ENCODE data around the gene FSTL4. TPM values are rescaled to one million over a fixed set of nuclear protein-coding genes. Genes with fewer than 3 reads are reported as not detected.

FSTL4 gene
- total RNA-seq, 1 experiment from 2014 or later = not detected

- H3K4me3 ChIP-seq (ENCODE audit: low read length) = no peak overlapping the region
- no peak overlapping the region for H3K27ac ChIP-seq (ENCODE audit: low read length)
- H3K9me3 ChIP-seq (ENCODE audit: low read length) = no peaks in the 10 kb centered on the region
- no peak overlapping the region for H2AFZ ChIP-seq (ENCODE audit: low read length)
- H3K27me3 ChIP-seq (ENCODE audit: low read length) = no peaks in the 10 kb centered on the region
- H3K9me2 ChIP-seq (replicated peaks; ENCODE audit: insufficient read depth, low read length) = no peaks in the 10 kb centered on the region
- DNase-seq = no peak
- no peaks in the 10 kb centered on the region for H3K36me3 ChIP-seq (ENCODE audit: insufficient read depth, low read length)
- no peak overlapping the region for H3K9ac ChIP-seq (ENCODE audit: low read length)
- H3K4me1 ChIP-seq (ENCODE audit: low read length) = no peaks in the 10 kb centered on the region
- no peak overlapping the region for H3K4me2 ChIP-seq (ENCODE audit: low read depth, low read length, poor library complexity, severe bottlenecking)
- no peaks in the 10 kb centered on the region for H4K20me1 ChIP-seq (ENCODE audit: insufficient read depth, low read depth, low read length)
- H3K79me2 ChIP-seq (ENCODE audit: low read length) = no peaks in the 10 kb centered on the region
These were observed 225.2 kb downstream of the FSTL4 start for GRCh38 chr5:133387091-133387490.

- H3K9me3 ChIP-seq (ENCODE audit: low read length) = no peaks in the 10 kb centered on the region
- no peak overlapping the region for H3K9ac ChIP-seq (ENCODE audit: low read length)
- DNase-seq = no peak
- no peaks in the 10 kb centered on the region for H3K27me3 ChIP-seq (ENCODE audit: low read length)
- H3K9me2 ChIP-seq (replicated peaks; ENCODE audit: insufficient read depth, low read length) = no peaks in the 10 kb centered on the region
- no peaks in the 10 kb centered on the region for H3K36me3 ChIP-seq (ENCODE audit: insufficient read depth, low read length)
- H3K27ac ChIP-seq (ENCODE audit: low read length) = no peak overlapping the region
- H2AFZ ChIP-seq (ENCODE audit: low read length) = no peak overlapping the region
- H3K4me2 ChIP-seq (ENCODE audit: low read depth, low read length, poor library complexity, severe bottlenecking) = no peak overlapping the region
- H4K20me1 ChIP-seq (ENCODE audit: insufficient read depth, low read depth, low read length) = no peaks in the 10 kb centered on the region
- no peaks in the 10 kb centered on the region for H3K79me2 ChIP-seq (ENCODE audit: low read length)
- no peak overlapping the region for H3K4me3 ChIP-seq (ENCODE audit: low read length)
- no peaks in the 10 kb centered on the region for H3K4me1 ChIP-seq (ENCODE audit: low read length)
These were observed 225.7 kb downstream of the FSTL4 start for GRCh38 chr5:133386662-133387061.

- DNase-seq = no peak
- Histone ChIP-seq H3K9ac (ENCODE audit: low read length) (no peak overlapping the region), H3K36me3 (ENCODE audit: insufficient read depth, low read length) (no peaks in the 10 kb centered on the region), H3K9me2 (replicated peaks; ENCODE audit: insufficient read depth, low read length) (no peaks in the 10 kb centered on the region), H3K4me3 (ENCODE audit: low read length) (no peak overlapping the region), H2AFZ (ENCODE audit: low read length) (no peak overlapping the region), H3K9me3 (ENCODE audit: low read length) (no peaks in the 10 kb centered on the region), H3K4me2 (ENCODE audit: low read depth, low read length, poor library complexity, severe bottlenecking) (no peak overlapping the region), H3K27ac (ENCODE audit: low read length) (no peak overlapping the region), H3K4me1 (ENCODE audit: low read length) (no peaks in the 10 kb centered on the region), H3K79me2 (ENCODE audit: low read length) (no peaks in the 10 kb centered on the region), H4K20me1 (ENCODE audit: insufficient read depth, low read depth, low read length) (no peaks in the 10 kb centered on the region), H3K27me3 (ENCODE audit: low read length) (no peaks in the 10 kb centered on the region)
These were observed 227.0 kb downstream of the FSTL4 start for GRCh38 chr5:133385346-133385745.

GRCh38 chr5:133384903-133385302 lies 227.4 kb downstream of the FSTL4 start:
- H3K36me3 ChIP-seq (ENCODE audit: insufficient read depth, low read length) = no peaks in the 10 kb centered on the region
- H3K4me2 ChIP-seq (ENCODE audit: low read depth, low read length, poor library complexity, severe bottlenecking) = no peak overlapping the region
- no peak overlapping the region for H3K27ac ChIP-seq (ENCODE audit: low read length)
- H3K9me2 ChIP-seq (replicated peaks; ENCODE audit: insufficient read depth, low read length) = no peaks in the 10 kb centered on the region
- H3K4me3 ChIP-seq (ENCODE audit: low read length) = no peak overlapping the region
- H3K9ac ChIP-seq (ENCODE audit: low read length) = no peak overlapping the region
- no peak for DNase-seq
- no peaks in the 10 kb centered on the region for H4K20me1 ChIP-seq (ENCODE audit: insufficient read depth, low read depth, low read length)
- H2AFZ ChIP-seq (ENCODE audit: low read length) = no peak overlapping the region
- H3K27me3 ChIP-seq (ENCODE audit: low read length) = no peaks in the 10 kb centered on the region
- H3K9me3 ChIP-seq (ENCODE audit: low read length) = no peaks in the 10 kb centered on the region
- no peaks in the 10 kb centered on the region for H3K4me1 ChIP-seq (ENCODE audit: low read length)
- H3K79me2 ChIP-seq (ENCODE audit: low read length) = no peaks in the 10 kb centered on the region

GRCh38 chr5:133384120-133384855 lies 228.1 kb downstream of the FSTL4 start:
- Histone ChIP-seq H3K9me3 (ENCODE audit: low read length) (no peaks in the 10 kb centered on the region), H3K4me3 (ENCODE audit: low read length) (no peak overlapping the region), H3K9ac (ENCODE audit: low read length) (no peak overlapping the region), H3K27ac (ENCODE audit: low read length) (no peak overlapping the region), H3K4me2 (ENCODE audit: low read depth, low read length, poor library complexity, severe bottlenecking) (no peak overlapping the region), H3K36me3 (ENCODE audit: insufficient read depth, low read length) (no peaks in the 10 kb centered on the region), H4K20me1 (ENCODE audit: insufficient read depth, low read depth, low read length) (no peaks in the 10 kb centered on the region), H3K27me3 (ENCODE audit: low read length) (no peaks in the 10 kb centered on the region), H3K9me2 (replicated peaks; ENCODE audit: insufficient read depth, low read length) (no peaks in the 10 kb centered on the region), H3K79me2 (ENCODE audit: low read length) (no peaks in the 10 kb centered on the region), H3K4me1 (ENCODE audit: low read length) (no peaks in the 10 kb centered on the region), H2AFZ (ENCODE audit: low read length) (no peak overlapping the region)
- no peak for DNase-seq

GRCh38 chr5:133383580-133383939 lies 228.8 kb downstream of the FSTL4 start:
- no peak overlapping the region for H3K27ac ChIP-seq (ENCODE audit: low read length)
- no peaks in the 10 kb centered on the region for H3K9me2 ChIP-seq (replicated peaks; ENCODE audit: insufficient read depth, low read length)
- no peak overlapping the region for H3K4me3 ChIP-seq (ENCODE audit: low read length)
- H3K4me1 ChIP-seq (ENCODE audit: low read length) = no peaks in the 10 kb centered on the region
- H3K27me3 ChIP-seq (ENCODE audit: low read length) = no peaks in the 10 kb centered on the region
- no peak for DNase-seq
- no peaks in the 10 kb centered on the region for H3K36me3 ChIP-seq (ENCODE audit: insufficient read depth, low read length)
- H3K9ac ChIP-seq (ENCODE audit: low read length) = no peak overlapping the region
- no peak overlapping the region for H3K4me2 ChIP-seq (ENCODE audit: low read depth, low read length, poor library complexity, severe bottlenecking)
- H3K9me3 ChIP-seq (ENCODE audit: low read length) = no peaks in the 10 kb centered on the region
- no peaks in the 10 kb centered on the region for H3K79me2 ChIP-seq (ENCODE audit: low read length)
- no peak overlapping the region for H2AFZ ChIP-seq (ENCODE audit: low read length)
- H4K20me1 ChIP-seq (ENCODE audit: insufficient read depth, low read depth, low read length) = no peaks in the 10 kb centered on the region

GRCh38 chr5:133382661-133383579 lies 229.4 kb downstream of the FSTL4 start:
- Histone ChIP-seq H3K27ac (ENCODE audit: low read length) (no peak overlapping the region), H3K36me3 (ENCODE audit: insufficient read depth, low read length) (no peaks in the 10 kb centered on the region), H3K9me3 (ENCODE audit: low read length) (no peaks in the 10 kb centered on the region), H3K9me2 (replicated peaks; ENCODE audit: insufficient read depth, low read length) (no peaks in the 10 kb centered on the region), H3K4me2 (ENCODE audit: low read depth, low read length, poor library complexity, severe bottlenecking) (no peak overlapping the region), H3K27me3 (ENCODE audit: low read length) (no peaks in the 10 kb centered on the region), H3K4me3 (ENCODE audit: low read length) (no peak overlapping the region), H3K4me1 (ENCODE audit: low read length) (no peaks in the 10 kb centered on the region), H3K9ac (ENCODE audit: low read length) (no peak overlapping the region), H4K20me1 (ENCODE audit: insufficient read depth, low read depth, low read length) (no peaks in the 10 kb centered on the region), H3K79me2 (ENCODE audit: low read length) (no peaks in the 10 kb centered on the region), H2AFZ (ENCODE audit: low read length) (no peak overlapping the region)
- no peak for DNase-seq

GRCh38 chr5:133381571-133382365 lies 230.6 kb downstream of the FSTL4 start:
- no peak overlapping the region for H3K4me2 ChIP-seq (ENCODE audit: low read depth, low read length, poor library complexity, severe bottlenecking)
- H3K4me3 ChIP-seq (ENCODE audit: low read length) = no peak overlapping the region
- DNase-seq = no peak
- no peaks in the 10 kb centered on the region for H3K79me2 ChIP-seq (ENCODE audit: low read length)
- H3K9ac ChIP-seq (ENCODE audit: low read length) = no peak overlapping the region
- H2AFZ ChIP-seq (ENCODE audit: low read length) = no peak overlapping the region
- no peaks in the 10 kb centered on the region for H4K20me1 ChIP-seq (ENCODE audit: insufficient read depth, low read depth, low read length)
- no peaks in the 10 kb centered on the region for H3K36me3 ChIP-seq (ENCODE audit: insufficient read depth, low read length)
- peaks cover 3% of the 10 kb centered on the region; the same call in 1 of the 2 replicates for H3K27me3 ChIP-seq (ENCODE audit: low read length)
- no peaks in the 10 kb centered on the region for H3K4me1 ChIP-seq (ENCODE audit: low read length)
- no peaks in the 10 kb centered on the region for H3K9me2 ChIP-seq (replicated peaks; ENCODE audit: insufficient read depth, low read length)
- no peak overlapping the region for H3K27ac ChIP-seq (ENCODE audit: low read length)
- H3K9me3 ChIP-seq (ENCODE audit: low read length) = 0 out of 2 replicates have a peak, but pooled peaks cover 4% of the 10 kb centered on the region

Data from Karpas-422 (cell line).